ENCODE results near the gene FHIT.

GRCh38 chr3:60652829-60653228 is 598.4 kb downstream of the FHIT start:
- TF ChIP-seq, protein P1, sequence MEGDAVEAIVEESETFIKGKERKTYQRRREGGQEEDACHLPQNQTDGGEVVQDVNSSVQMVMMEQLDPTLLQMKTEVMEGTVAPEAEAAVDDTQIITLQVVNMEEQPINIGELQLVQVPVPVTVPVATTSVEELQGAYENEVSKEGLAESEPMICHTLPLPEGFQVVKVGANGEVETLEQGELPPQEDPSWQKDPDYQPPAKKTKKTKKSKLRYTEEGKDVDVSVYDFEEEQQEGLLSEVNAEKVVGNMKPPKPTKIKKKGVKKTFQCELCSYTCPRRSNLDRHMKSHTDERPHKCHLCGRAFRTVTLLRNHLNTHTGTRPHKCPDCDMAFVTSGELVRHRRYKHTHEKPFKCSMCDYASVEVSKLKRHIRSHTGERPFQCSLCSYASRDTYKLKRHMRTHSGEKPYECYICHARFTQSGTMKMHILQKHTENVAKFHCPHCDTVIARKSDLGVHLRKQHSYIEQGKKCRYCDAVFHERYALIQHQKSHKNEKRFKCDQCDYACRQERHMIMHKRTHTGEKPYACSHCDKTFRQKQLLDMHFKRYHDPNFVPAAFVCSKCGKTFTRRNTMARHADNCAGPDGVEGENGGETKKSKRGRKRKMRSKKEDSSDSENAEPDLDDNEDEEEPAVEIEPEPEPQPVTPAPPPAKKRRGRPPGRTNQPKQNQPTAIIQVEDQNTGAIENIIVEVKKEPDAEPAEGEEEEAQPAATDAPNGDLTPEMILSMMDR (IDR thresholded peaks at IDR 0.05; ENCODE audit: poor library complexity): no peak
- TF ChIP-seq EZH2 (IDR thresholded peaks at IDR 0.05; ENCODE audit: borderline replicate concordance): no peak
- no peak for TF ChIP-seq EZH2phosphoT487 (IDR thresholded peaks at IDR 0.05; ENCODE audit: low read depth, severe bottlenecking, unreplicated experiment)

All from hepatocyte (in vitro differentiated cells).